ENCODE results near the gene TRIP13.

DNA sequence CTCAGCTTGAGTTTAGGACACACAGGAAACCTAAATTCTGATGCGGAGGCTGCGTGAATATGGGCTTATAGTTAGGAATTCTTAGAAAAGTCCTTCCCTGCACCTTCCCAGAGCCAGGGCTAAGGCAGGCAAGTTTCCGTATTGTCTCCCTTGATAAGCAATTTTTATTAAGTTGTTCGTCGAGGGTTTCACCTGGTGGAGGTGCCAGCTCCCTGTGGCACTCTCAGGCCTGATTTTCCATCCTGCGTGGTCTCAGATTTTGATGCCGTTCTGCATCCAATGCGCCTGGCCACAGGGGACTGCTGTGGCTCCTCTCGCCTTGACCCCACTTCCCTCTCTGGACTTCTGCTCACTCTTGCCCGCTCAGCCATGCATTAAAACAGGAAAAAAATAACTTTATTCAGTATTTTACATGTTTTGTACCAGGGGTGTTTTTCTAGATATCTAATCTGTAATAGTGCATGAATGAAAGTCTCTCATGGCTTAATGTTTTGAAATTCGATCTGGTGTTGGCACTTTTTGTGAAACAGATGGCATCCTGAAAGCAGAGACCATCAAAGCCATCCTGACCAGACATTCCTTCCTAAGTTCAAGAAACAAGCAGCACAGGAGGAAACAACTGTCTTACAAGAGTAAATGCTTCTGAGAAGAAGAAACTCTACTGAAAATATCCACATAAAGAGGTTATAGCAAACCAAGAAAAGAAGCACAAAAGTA, 50.7 kb downstream of the TRIP13 start:
- TF ChIP-seq TAF1 (IDR thresholded peaks at IDR 0.05; ENCODE audit: borderline replicate concordance, insufficient read depth, low read length): no peak
- no peak for TF ChIP-seq POLR2AphosphoS5 (IDR thresholded peaks at IDR 0.05; ENCODE audit: low read depth, low read length)
- TF ChIP-seq, protein P1, sequence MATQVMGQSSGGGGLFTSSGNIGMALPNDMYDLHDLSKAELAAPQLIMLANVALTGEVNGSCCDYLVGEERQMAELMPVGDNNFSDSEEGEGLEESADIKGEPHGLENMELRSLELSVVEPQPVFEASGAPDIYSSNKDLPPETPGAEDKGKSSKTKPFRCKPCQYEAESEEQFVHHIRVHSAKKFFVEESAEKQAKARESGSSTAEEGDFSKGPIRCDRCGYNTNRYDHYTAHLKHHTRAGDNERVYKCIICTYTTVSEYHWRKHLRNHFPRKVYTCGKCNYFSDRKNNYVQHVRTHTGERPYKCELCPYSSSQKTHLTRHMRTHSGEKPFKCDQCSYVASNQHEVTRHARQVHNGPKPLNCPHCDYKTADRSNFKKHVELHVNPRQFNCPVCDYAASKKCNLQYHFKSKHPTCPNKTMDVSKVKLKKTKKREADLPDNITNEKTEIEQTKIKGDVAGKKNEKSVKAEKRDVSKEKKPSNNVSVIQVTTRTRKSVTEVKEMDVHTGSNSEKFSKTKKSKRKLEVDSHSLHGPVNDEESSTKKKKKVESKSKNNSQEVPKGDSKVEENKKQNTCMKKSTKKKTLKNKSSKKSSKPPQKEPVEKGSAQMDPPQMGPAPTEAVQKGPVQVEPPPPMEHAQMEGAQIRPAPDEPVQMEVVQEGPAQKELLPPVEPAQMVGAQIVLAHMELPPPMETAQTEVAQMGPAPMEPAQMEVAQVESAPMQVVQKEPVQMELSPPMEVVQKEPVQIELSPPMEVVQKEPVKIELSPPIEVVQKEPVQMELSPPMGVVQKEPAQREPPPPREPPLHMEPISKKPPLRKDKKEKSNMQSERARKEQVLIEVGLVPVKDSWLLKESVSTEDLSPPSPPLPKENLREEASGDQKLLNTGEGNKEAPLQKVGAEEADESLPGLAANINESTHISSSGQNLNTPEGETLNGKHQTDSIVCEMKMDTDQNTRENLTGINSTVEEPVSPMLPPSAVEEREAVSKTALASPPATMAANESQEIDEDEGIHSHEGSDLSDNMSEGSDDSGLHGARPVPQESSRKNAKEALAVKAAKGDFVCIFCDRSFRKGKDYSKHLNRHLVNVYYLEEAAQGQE (IDR thresholded peaks at IDR 0.05; ENCODE audit: insufficient read depth in 1 of 2, low read depth in 2 of 2, low read length in 2 of 2): no peak
- no peak for TF ChIP-seq SIN3A (IDR thresholded peaks at IDR 0.05; ENCODE audit: borderline replicate concordance, insufficient read depth, low read length)
- no peak for TF ChIP-seq FOXP2 (optimal IDR thresholded peaks at IDR 0.05; ENCODE audit: borderline replicate concordance, extremely low read depth, extremely low read length, insufficient read depth)

Measured in PFSK-1 (cell line).